ENCODE results near the gene LETMD1. TPM values are rescaled to one million over a fixed set of nuclear protein-coding genes. Genes with fewer than 3 reads are reported as not detected.
"Not testable (repeated sequence)": the region's sequence is repeated elsewhere in the genome, so short reads cannot be mapped to it uniquely, and the experiment has no call there.

Gene LETMD1
- total RNA-seq, 1 donor from 2014 or later = 22.3 TPM

GRCh38 chr12:51076236-51076930 lies 28.3 kb downstream of the LETMD1 start:
- no peak for DNase-seq (ENCODE audit: low read depth in 2 of 2)

GRCh38 chr12:51077930-51078329 lies 29.8 kb downstream of the LETMD1 start:
- no peak for DNase-seq (ENCODE audit: low read depth in 2 of 2)

- DNase-seq (ENCODE audit: low read depth in 2 of 2) = not testable (repeated sequence)
Observed at GRCh38 chr12:51078346-51078745, 30.2 kb downstream of the LETMD1 start.

GRCh38 chr12:51078866-51079265 lies 30.7 kb downstream of the LETMD1 start:
- DNase-seq (ENCODE audit: low read depth in 2 of 2) = not testable (repeated sequence)

GRCh38 chr12:51080136-51080535 lies 32.0 kb downstream of the LETMD1 start:
- no peak for DNase-seq (ENCODE audit: low read depth in 2 of 2)

- no peak for DNase-seq (ENCODE audit: low read depth in 2 of 2)
Observed at GRCh38 chr12:51081421-51081820, 33.3 kb downstream of the LETMD1 start.

GRCh38 chr12:51082561-51083125 lies 34.5 kb downstream of the LETMD1 start:
- DNase-seq (ENCODE audit: low read depth in 2 of 2) = peak; percentile 16 to 48

- peak; percentile 87 to 96 for DNase-seq (ENCODE audit: low read depth in 2 of 2)
Observed at GRCh38 chr12:51083126-51083833, 35.2 kb downstream of the LETMD1 start, which contains the start of gene CSRNP2. TSS of gene CSRNP2 (minus strand) at chr12:51083596. CDS start at chr12:51076561, 7,035 bp downstream.

GRCh38 chr12:51085757-51086156 lies 37.6 kb downstream of the LETMD1 start:
- no peak for DNase-seq (ENCODE audit: low read depth in 2 of 2)

- no peak for DNase-seq (ENCODE audit: low read depth in 2 of 2)
Observed at GRCh38 chr12:51086933-51087332, 38.8 kb downstream of the LETMD1 start.

- DNase-seq (ENCODE audit: low read depth in 2 of 2) = no peak
Observed at GRCh38 chr12:51087818-51088217, 39.7 kb downstream of the LETMD1 start.

- DNase-seq (ENCODE audit: low read depth in 2 of 2) = no peak
Observed at GRCh38 chr12:51090705-51091229, 42.6 kb downstream of the LETMD1 start.

GRCh38 chr12:51098611-51099010 lies 50.5 kb downstream of the LETMD1 start:
- no peak for DNase-seq (ENCODE audit: low read depth in 2 of 2)

GRCh38 chr12:51103977-51104376 lies 55.9 kb downstream of the LETMD1 start:
- DNase-seq (ENCODE audit: low read depth in 2 of 2) = no peak

- DNase-seq (ENCODE audit: low read depth in 2 of 2) = no peak
Observed at GRCh38 chr12:51108136-51108535, 60.0 kb downstream of the LETMD1 start.

Other genes starting within 250 kb of the LETMD1 start
- gene TMPRSS12, start 205.4 kb upstream of the LETMD1 start, total RNA-seq = not detected in 2 replicates
- gene HIGD1C, start 95.8 kb upstream of the LETMD1 start, total RNA-seq = not detected in 2 replicates
- gene SLC11A2, start 21.9 kb upstream of the LETMD1 start, total RNA-seq = 37.1 and 48.7 TPM in 2 replicates
- gene CSRNP2, start 35.3 kb downstream of the LETMD1 start, total RNA-seq = 11.3 and 19.3 TPM in 2 replicates
- gene TFCP2, start 124.8 kb downstream of the LETMD1 start, total RNA-seq = 9.2 and 13.9 TPM in 2 replicates
- gene POU6F1, start 169.7 kb downstream of the LETMD1 start, total RNA-seq = 1.3 and 3.0 TPM in 2 replicates
- 71.4 and 155 TPM in 2 replicates for gene DAZAP2, start 190.5 kb downstream of the LETMD1 start, total RNA-seq
- 15.1 and 19.1 TPM in 2 replicates for gene SMAGP, start 222.1 kb downstream of the LETMD1 start, total RNA-seq